Renal cortex interstitium (tissue), 11 donors: ENCODE measurements around the gene ZDHHC14. TPM values are rescaled to one million over a fixed set of nuclear protein-coding genes. Genes with fewer than 3 reads are reported as not detected.

Experiments
- DNase-seq, 11 donors: peaks; one replicate each; pipeline ENCODE4 v3.0.0-alpha.2; 2013; ENCODE audit warnings: low read depth in 9 of 11, low spot score in 4 of 11; ENCODE audit errors: extremely low read depth in 1 of 11
- polyA plus RNA-seq, 3 donors: library from polyadenylated mRNA; unstranded; fragments of 120-200 nt; gene quantifications; one replicate each; pipeline ENCODE4 v1.2.1, GENCODE V29; 2013; ENCODE audit not compliant: insufficient read length in 3 of 3

Gene ZDHHC14
- polyA plus RNA-seq, 3 donors, result 14.8 to 22.4 (median 17.9) TPM

- no peak for DNase-seq
Observed at GRCh38 chr6:157518397-157519250, 137.6 kb downstream of the ZDHHC14 start.

GRCh38 chr6:157519255-157520116 is 138.5 kb downstream of the ZDHHC14 start:
- DNase-seq, result no peak

GRCh38 chr6:157520117-157520406 is 139.1 kb downstream of the ZDHHC14 start:
- no peak for DNase-seq

GRCh38 chr6:157520596-157521361 is 139.8 kb downstream of the ZDHHC14 start:
- DNase-seq, result no peak

GRCh38 chr6:157521362-157522335 is 140.7 kb downstream of the ZDHHC14 start:
- no peak for DNase-seq

- no peak for DNase-seq
Observed at GRCh38 chr6:157522472-157522871, 141.5 kb downstream of the ZDHHC14 start.

GRCh38 chr6:157524735-157525134 is 143.7 kb downstream of the ZDHHC14 start:
- DNase-seq, result no peak

GRCh38 chr6:157525292-157525889 is 144.4 kb downstream of the ZDHHC14 start:
- DNase-seq, result no peak

GRCh38 chr6:157525918-157526425 is 145.0 kb downstream of the ZDHHC14 start:
- DNase-seq, result no peak

- DNase-seq, result peak in 5 of 11 donors; percentile 41 to 66 (median 53)
Observed at GRCh38 chr6:157527471-157527907, 146.5 kb downstream of the ZDHHC14 start.

- no peak for DNase-seq
Observed at GRCh38 chr6:157528931-157529653, 148.1 kb downstream of the ZDHHC14 start.

- DNase-seq, result no peak
Observed at GRCh38 chr6:157529654-157530039, 148.7 kb downstream of the ZDHHC14 start.

GRCh38 chr6:157530126-157530525 is 149.1 kb downstream of the ZDHHC14 start:
- no peak for DNase-seq

GRCh38 chr6:157530724-157531168 is 149.8 kb downstream of the ZDHHC14 start:
- DNase-seq, result no peak

- DNase-seq, result peak in 1 of 11 donors; percentile 48
Observed at GRCh38 chr6:157531169-157531985, 150.4 kb downstream of the ZDHHC14 start.

GRCh38 chr6:157531986-157532365 is 151.0 kb downstream of the ZDHHC14 start:
- no peak for DNase-seq
